HCT116 (cell line): ENCODE measurements around the gene CHRM3. TPM values are rescaled to one million over a fixed set of nuclear protein-coding genes. Genes with fewer than 3 reads are reported as not detected.
A peak's percentile ranks its signal among the peaks of the same experiment; 100 is the strongest.

Source experiments
- ATAC-seq: fragments of 200-7000 bp; cut with Tn5 transposase; 2 replicates; pipeline ENCODE4 v1.9.1; 2020; ENCODE audit warnings: mild to moderate bottlenecking, moderate library complexity
- Bru-seq: library from RNA; stranded (reverse); fragments of 400-500 nt; gene quantifications from one replicate; lab custom pipeline; 2021; lab: Mats Ljungman, UMichigan
- BruChase-seq, 2 experiments: library from RNA; stranded (reverse); fragments of 400-500 nt; gene quantifications; one replicate each; lab custom pipeline; 2021; lab: Mats Ljungman, UMichigan
- BruUV-seq: library from RNA; stranded (reverse); fragments of 400-500 nt; replicated peaks from 2 replicates; lab custom pipeline; 2021; lab: Mats Ljungman, UMichigan
- CTCF ChIA-PET: fragments of 300-600 bp; sonication (Branson Sonifier 250); formaldehyde crosslinking; loops from one replicate; lab custom pipeline; 2021; ENCODE audit warnings: antibody characterized with exemption; lab: Charles Lee
- POLR2A ChIA-PET: fragments of 300-600, 350-600 bp; sonication (Branson Sonifier 250); formaldehyde crosslinking; loops from one replicate; lab custom pipeline; 2021; ENCODE audit warnings: antibody characterized with exemption; lab: Charles Lee
- RAD21 ChIA-PET, 2 experiments: fragments of 300-600 bp; sonication (Branson Sonifier 250); formaldehyde crosslinking; loops; one replicate each; lab custom pipeline; 2023; ENCODE audit warnings: low total read pairs in 2 of 2; ENCODE audit not compliant: uncharacterized antibody in 2 of 2, unreplicated experiment in 2 of 2, low non-redundant PET in 1 of 2; lab: Charles Lee
- DNase-seq: peaks from one replicate; pipeline ENCODE4 v3.0.0-alpha.2; 2010; ENCODE audit warnings: low read depth, low spot score
- H2AFZ ChIP-seq: fragments of 200-600 bp; shearing (Covaris generic), sonication (generic); 2 replicates; pipeline ENCODE4 v1.6.1; 2017; ENCODE audit warnings: low read depth, mixed run types, mixed read lengths, antibody characterized with exemption, low read length; ENCODE audit not compliant: poor library complexity, severe bottlenecking
- H3K27ac ChIP-seq: 2 replicates; pipeline ENCODE4 v1.5.1; 2012; ENCODE audit warnings: low read depth, low read length
- H3K27me3 ChIP-seq: fragments of 200-600 bp; sonication (generic); 2 replicates; pipeline ENCODE4 v1.6.1; 2016; ENCODE audit warnings: mixed run types, low read length, mixed read lengths; ENCODE audit not compliant: insufficient read depth
- H3K36me3 ChIP-seq, 2 experiments: fragments of 200-500 bp in 1 of 2; fragments of 200-600 bp in 1 of 2; sonication (Bioruptor generic) in 1 of 2; sonication (generic) in 1 of 2; 2 replicates each; pipeline versions ENCODE4 v1.5.1 to v1.6.1; 2014 to 2016; ENCODE audit warnings: low read length in 2 of 2, inconsistent platforms in 1 of 2, mixed read lengths in 1 of 2, mixed run types in 1 of 2; ENCODE audit not compliant: insufficient read depth in 2 of 2, control insufficient read depth in 1 of 2
- H3K4me1 ChIP-seq, 2 experiments: fragments of 200-600 bp in 1 of 2; sonication (generic) in 1 of 2; 2 replicates each; pipeline versions ENCODE4 v1.5.1 to v1.6.1; 2012 to 2017; ENCODE audit warnings: low read length in 2 of 2, inconsistent platforms in 1 of 2, mild to moderate bottlenecking in 1 of 2, mixed read lengths in 1 of 2, mixed run types in 1 of 2, moderate library complexity in 1 of 2; ENCODE audit not compliant: insufficient read depth in 2 of 2, control insufficient read depth in 1 of 2
- H3K4me2 ChIP-seq: fragments of 200-600 bp; sonication (generic); 2 replicates; pipeline ENCODE4 v1.6.1; 2017; ENCODE audit warnings: mixed run types, low read length, mixed read lengths
- H3K4me3 ChIP-seq, 2 experiments: fragments of 200-600 bp in 1 of 2; sonication (generic) in 1 of 2; replicated peaks in 1 of 2; 2 replicates each; pipeline ENCODE4 v1.5.1; 2011 to 2016; ENCODE audit warnings: low read length in 2 of 2, control low read depth in 1 of 2, low read depth in 1 of 2, mild to moderate bottlenecking in 1 of 2, mixed read lengths in 1 of 2, mixed run types in 1 of 2
- H3K79me2 ChIP-seq: fragments of 200-600 bp; sonication (generic); 2 replicates; pipeline ENCODE4 v1.6.1; 2017; ENCODE audit warnings: mild to moderate bottlenecking, mixed run types, low read length, moderate library complexity, mixed read lengths; ENCODE audit not compliant: insufficient read depth
- H3K9ac ChIP-seq: fragments of 200-600 bp; sonication (generic); 2 replicates; pipeline ENCODE4 v1.6.1; 2016; ENCODE audit warnings: low read length, mixed read lengths
- H3K9me2 ChIP-seq: fragments of 200-600 bp; sonication (generic), shearing (Covaris generic); 2 replicates; pipeline ENCODE4 v1.6.1; 2017; ENCODE audit warnings: mixed run types, mild to moderate bottlenecking, moderate library complexity; ENCODE audit not compliant: insufficient read depth
- H3K9me3 ChIP-seq, 2 experiments: fragments of 200-500 bp in 1 of 2; fragments of 200-600 bp in 1 of 2; sonication (Bioruptor generic) in 1 of 2; sonication (generic) in 1 of 2; 2 replicates each; pipeline ENCODE4 v1.6.1; 2014 to 2017; ENCODE audit warnings: low read length in 2 of 2, mixed read lengths in 2 of 2, inconsistent platforms in 1 of 2, low read depth in 1 of 2, mild to moderate bottlenecking in 1 of 2, mixed run types in 1 of 2, moderate library complexity in 1 of 2; ENCODE audit not compliant: control insufficient read depth in 1 of 2, insufficient read depth in 1 of 2
- H4K20me1 ChIP-seq: fragments of 200-600 bp; sonication (generic), shearing (Covaris generic); 2 replicates; pipeline ENCODE4 v1.6.1; 2017; ENCODE audit warnings: mixed run types, mild to moderate bottlenecking, moderate library complexity; ENCODE audit not compliant: insufficient read depth
- CBX3 ChIP-seq: IDR thresholded peaks from 2 replicates; pipeline ENCODE4 v1.6.1; 2012; ENCODE audit warnings: low read depth
- CEBPB ChIP-seq: IDR thresholded peaks from 2 replicates; pipeline ENCODE4 v1.6.1; 2012; ENCODE audit warnings: low read depth
- EGR1 ChIP-seq: IDR thresholded peaks from 2 replicates; pipeline ENCODE4 v1.6.1; 2012; ENCODE audit warnings: low read depth
- EZH2 ChIP-seq: fragments of 200-600 bp; sonication (generic); IDR thresholded peaks from 2 replicates; pipeline ENCODE4 v1.6.1; 2017; ENCODE audit warnings: antibody characterized with exemption, mixed run types
- POLR2A ChIP-seq: IDR thresholded peaks from 2 replicates; pipeline ENCODE4 v1.7.0; 2011; ENCODE audit warnings: borderline replicate concordance; ENCODE audit not compliant: insufficient read depth, insufficient read length; ENCODE audit errors: extremely low read depth
- RAD21 ChIP-seq: IDR thresholded peaks from 2 replicates; pipeline ENCODE4 v1.6.1; 2012; ENCODE audit warnings: low read depth, mild to moderate bottlenecking
- SIN3A ChIP-seq: IDR thresholded peaks from 2 replicates; pipeline ENCODE4 v1.6.1; 2012; ENCODE audit warnings: low read depth
- YY1 ChIP-seq: IDR thresholded peaks from 2 replicates; pipeline ENCODE4 v1.6.1; 2011; ENCODE audit warnings: low read length, low read depth, moderate library complexity, mild to moderate bottlenecking; ENCODE audit not compliant: insufficient replicate concordance; ENCODE audit errors: extremely low read depth
- ZFX ChIP-seq: fragments of 450-650 bp; IDR thresholded peaks from 2 replicates; pipeline ENCODE4 v1.6.1; 2017
- intact Hi-C: fragments of 100-400 bp; cut with micrococcal nuclease; formaldehyde crosslinking; loops from 2 replicates; pipeline ENCODE4 v1.10.0; 2022
- long read RNA-seq: library from polyadenylated mRNA; unstranded; transcript quantifications from one replicate; pipeline ENCODE4 v2.0.0, GENCODE V29; 2021; ENCODE audit not compliant: unreplicated experiment
- polyA plus RNA-seq: library from polyadenylated mRNA; unstranded; fragments of >200 nt; gene quantifications from 2 replicates; pipeline ENCODE4 v1.2.1, GENCODE V29; 2012; ENCODE audit warnings: missing spikeins
- total RNA-seq: library from RNA; stranded (reverse); gene quantifications from one replicate; pipeline ENCODE4 v1.2.1, GENCODE V29; 2021; ENCODE audit not compliant: unreplicated experiment
- TF ChIP-seq, protein P1 (sequence below): IDR thresholded peaks from 2 replicates; pipeline ENCODE4 v1.6.1; 2012

The CHRM3 gene
- total RNA-seq (0.15 TPM), Bru-seq, nascent RNA (percentile 4 among the genes with signal in this experiment), BruChase-seq, experiment 1, labeled RNA remaining after a 6-hour chase (percentile 6 among the genes with signal in this experiment), BruChase-seq, experiment 2, labeled RNA remaining after a 2-hour chase (percentile 8 among the genes with signal in this experiment)
- 0.01 TPM in 1 of 2 replicates, not detected in the other for polyA plus RNA-seq
- long read RNA-seq: 0 reads

GRCh38 chr1:239386453-239387303, at the start of gene CHRM3:
Gene CHRM3 (plus strand): TSS chr1:239386568. CDS start chr1:239907452, 520,884 bp downstream.
- intact Hi-C loops: no loop called here
- H3K79me2 ChIP-seq: no peaks in the 10 kb centered on the region
- no peak within 1 kb of the TSS for H3K4me2 ChIP-seq
- BruUV-seq: no TSS peak
- H3K4me3 ChIP-seq: no peak within 1 kb of the TSS
- H4K20me1 ChIP-seq: no peaks in the 10 kb centered on the region
- ChIA-PET RAD21 (no interaction called here), POLR2A (no interaction called here), CTCF (no interaction called here)
- H3K9me3 ChIP-seq: peaks cover 7% of the 10 kb centered on the region in 2 experiments; a peak in 2 of 4 replicates
- no peaks in the 10 kb centered on the region for H3K27me3 ChIP-seq
- TF ChIP-seq POLR2A: no peak
- TF ChIP-seq, protein P1, sequence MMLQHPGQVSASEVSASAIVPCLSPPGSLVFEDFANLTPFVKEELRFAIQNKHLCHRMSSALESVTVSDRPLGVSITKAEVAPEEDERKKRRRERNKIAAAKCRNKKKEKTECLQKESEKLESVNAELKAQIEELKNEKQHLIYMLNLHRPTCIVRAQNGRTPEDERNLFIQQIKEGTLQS: no peak
- TF ChIP-seq ZFX: no peak
- no peak for TF ChIP-seq EZH2
- no peak for TF ChIP-seq CEBPB
- no peak for TF ChIP-seq EGR1
- no peak for TF ChIP-seq YY1
- no peak for TF ChIP-seq SIN3A
- TF ChIP-seq CBX3: no peak
- no peak for TF ChIP-seq RAD21
- no peak within 1 kb of the TSS for H2AFZ ChIP-seq
- H3K27ac ChIP-seq: no peak within 1 kb of the TSS
- no peaks in the 10 kb centered on the region for H3K9me2 ChIP-seq
- no peak for DNase-seq
- no peaks in the 10 kb centered on the region for H3K36me3 ChIP-seq
- no peak within 1 kb of the TSS for H3K9ac ChIP-seq
- ATAC-seq: no peak
- no peaks in the 10 kb centered on the region for H3K4me1 ChIP-seq
